Activated CD4-positive, alpha-beta T cell treated with anti-CD3 and anti-CD28 coated beads, Interleukin-2, amount 10 ng/mL, durations not matched to agents 24 days and 14 days (primary cell): ENCODE measurements around the gene SFRP2. TPM values are rescaled to one million over a fixed set of nuclear protein-coding genes. Genes with fewer than 3 reads are reported as not detected.

Experiments
- DNase-seq: peaks from one replicate; pipeline ENCODE4 v3.0.0; 2022
- H3K27ac Mint-ChIP-seq: one replicate; pipeline ENCODE4 v1.8.0; 2022; ENCODE audit warnings: mild to moderate bottlenecking, mixed read lengths
- H3K27me3 Mint-ChIP-seq: one replicate; pipeline ENCODE4 v1.8.0; 2022; ENCODE audit warnings: mixed read lengths
- H3K36me3 Mint-ChIP-seq: one replicate; pipeline ENCODE4 v1.8.0; 2022; ENCODE audit warnings: low read depth, mild to moderate bottlenecking, mixed read lengths
- H3K4me1 Mint-ChIP-seq: one replicate; pipeline ENCODE4 v1.8.0; 2021; ENCODE audit warnings: mixed read lengths
- H3K4me3 Mint-ChIP-seq: one replicate; pipeline ENCODE4 v1.8.0; 2022; ENCODE audit warnings: mild to moderate bottlenecking, moderate library complexity, mixed read lengths
- H3K9me3 Mint-ChIP-seq: one replicate; pipeline ENCODE4 v1.8.0; 2021; ENCODE audit warnings: mixed read lengths
- intact Hi-C: fragments of 100-400 bp; cut with micrococcal nuclease; formaldehyde crosslinking; loops from one replicate; pipeline ENCODE4 v1.15.1; 2023
- total RNA-seq: library from RNA; stranded (reverse); gene quantifications from 2 replicates; pipeline ENCODE4 v1.2.3, GENCODE V29; 2022

The SFRP2 gene
- total RNA-seq, 1 donor from 2014 or later: not detected

DNA sequence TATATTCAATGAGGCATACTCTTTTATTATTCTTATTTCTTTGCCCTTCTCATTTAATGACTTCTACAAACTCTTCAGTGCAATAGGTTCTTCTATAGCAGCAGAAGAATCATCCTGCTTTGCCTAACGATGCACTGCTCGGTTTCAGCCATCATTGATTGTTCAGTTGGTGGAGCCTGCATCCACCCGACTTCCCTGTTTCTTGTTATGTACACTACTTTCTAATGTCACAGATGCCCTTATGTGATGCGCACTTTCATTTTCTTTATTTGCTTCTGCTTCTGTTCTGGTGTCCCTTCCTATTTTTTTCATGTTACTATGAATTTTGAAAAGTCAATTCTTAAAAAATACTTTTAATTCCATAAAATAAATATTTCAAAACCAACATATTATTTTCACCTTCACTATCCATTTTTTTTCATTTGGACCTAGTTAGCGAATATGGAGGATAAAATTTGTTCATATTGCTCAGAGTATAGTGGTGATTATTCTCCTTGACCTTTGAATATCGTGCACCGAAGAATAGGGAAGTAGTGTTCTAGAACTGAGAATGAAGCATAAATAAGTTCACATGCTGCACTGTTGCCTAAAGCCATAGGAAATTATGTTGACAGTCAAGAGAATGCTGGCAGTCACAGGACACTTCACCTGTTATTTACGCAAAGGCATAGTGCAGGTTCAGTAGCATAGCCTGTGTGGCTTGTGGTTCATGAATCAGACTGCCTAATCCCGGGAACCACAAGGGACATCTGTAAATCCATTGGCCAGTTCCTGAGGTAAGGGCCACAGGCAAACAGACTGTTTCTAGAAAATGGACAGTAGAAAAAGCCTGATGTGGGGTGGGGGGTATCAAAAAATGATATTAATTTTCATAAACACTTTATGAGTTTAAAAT is 21.3 kb upstream of the SFRP2 start:
- H3K4me1 Mint-ChIP-seq: peaks cover 6% of the 10 kb centered on the region
- intact Hi-C loops: no loop called here
- no peak for DNase-seq
- no peaks in the 10 kb centered on the region for H3K36me3 Mint-ChIP-seq
- no peak overlapping the region for H3K27ac Mint-ChIP-seq
- H3K4me3 Mint-ChIP-seq: no peak overlapping the region
- peaks cover 17% of the 10 kb centered on the region for H3K27me3 Mint-ChIP-seq
- H3K9me3 Mint-ChIP-seq: peaks cover 4% of the 10 kb centered on the region

DNA sequence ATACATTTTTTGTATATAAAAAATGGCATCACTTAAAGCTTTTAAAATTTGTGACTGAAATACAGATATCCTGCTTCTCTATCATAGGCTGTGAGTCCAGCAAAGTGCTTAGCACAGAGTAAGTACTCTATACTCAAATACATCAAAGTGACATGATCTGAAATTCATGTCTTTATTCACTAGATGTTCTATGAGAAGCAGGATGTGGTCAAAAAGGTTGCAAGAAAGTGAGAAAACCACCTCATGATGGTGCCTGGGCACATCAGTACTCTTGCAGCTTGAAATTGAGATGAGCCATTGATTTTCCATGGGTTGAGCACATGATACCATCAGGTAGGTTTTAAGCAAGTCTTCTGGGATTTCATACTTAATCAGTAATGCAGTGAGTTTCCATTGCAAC is 20.4 kb upstream of the SFRP2 start:
- intact Hi-C loops: no loop called here
- no peak overlapping the region for H3K4me3 Mint-ChIP-seq
- no peaks in the 10 kb centered on the region for H3K36me3 Mint-ChIP-seq
- no peak overlapping the region for H3K27ac Mint-ChIP-seq
- peaks cover 4% of the 10 kb centered on the region for H3K9me3 Mint-ChIP-seq
- peaks cover 6% of the 10 kb centered on the region for H3K4me1 Mint-ChIP-seq
- DNase-seq: peak; percentile 66
- H3K27me3 Mint-ChIP-seq: peaks cover 11% of the 10 kb centered on the region

GRCh38 chr4:153808175-153808574 is 19.3 kb upstream of the SFRP2 start:
- H3K27ac Mint-ChIP-seq: no peak overlapping the region
- intact Hi-C loops: no loop called here

GRCh38 chr4:153806073-153806472 is 17.2 kb upstream of the SFRP2 start:
- no peak overlapping the region for H3K27ac Mint-ChIP-seq
- no peak overlapping the region for H3K4me3 Mint-ChIP-seq
- no peak for DNase-seq
- H3K4me1 Mint-ChIP-seq: peaks cover 6% of the 10 kb centered on the region
- intact Hi-C loops: no loop called here
- no peaks in the 10 kb centered on the region for H3K36me3 Mint-ChIP-seq
- H3K27me3 Mint-ChIP-seq: peaks cover 6% of the 10 kb centered on the region
- peaks cover 4% of the 10 kb centered on the region for H3K9me3 Mint-ChIP-seq

More at GRCh38 chr4:153808175-153808574, 19.3 kb upstream of the SFRP2 start:
- Mint-ChIP-seq H3K9me3 (peaks cover 4% of the 10 kb centered on the region), H3K4me1 (peaks cover 6% of the 10 kb centered on the region), H3K36me3 (no peaks in the 10 kb centered on the region), H3K4me3 (no peak overlapping the region), H3K27me3 (peaks cover 9% of the 10 kb centered on the region)
- no peak for DNase-seq

DNA sequence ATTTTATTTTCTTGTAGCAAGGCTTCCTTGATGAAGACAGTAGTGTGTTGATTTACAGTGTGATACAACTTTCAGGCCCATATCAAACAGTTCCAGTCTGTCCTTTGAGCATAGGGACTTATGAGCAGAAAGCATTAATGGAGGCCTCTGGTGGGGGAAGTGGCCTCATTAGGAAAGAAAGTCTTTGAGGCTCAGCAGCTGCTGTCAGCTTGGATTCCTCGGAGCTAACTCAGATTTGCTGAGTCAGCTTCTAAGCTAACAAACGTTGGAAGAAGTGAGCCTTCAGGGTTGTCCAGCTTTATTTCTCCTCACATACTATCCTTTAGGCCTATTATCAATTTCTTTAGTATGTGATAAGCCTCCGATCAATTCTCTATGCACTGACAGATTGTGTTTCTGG is 15.8 kb upstream of the SFRP2 start:
- Mint-ChIP-seq H3K4me1 (peaks cover 3% of the 10 kb centered on the region), H3K9me3 (peaks cover 4% of the 10 kb centered on the region), H3K27ac (no peak overlapping the region), H3K36me3 (no peaks in the 10 kb centered on the region), H3K4me3 (no peak overlapping the region), H3K27me3 (peaks cover 12% of the 10 kb centered on the region)
- intact Hi-C loops: no loop called here
- no peak for DNase-seq

GRCh38 chr4:153799694-153800074 is 10.8 kb upstream of the SFRP2 start:
- Mint-ChIP-seq H3K4me3 (no peak overlapping the region), H3K9me3 (no peaks in the 10 kb centered on the region), H3K27ac (no peak overlapping the region), H3K4me1 (no peaks in the 10 kb centered on the region), H3K27me3 (peaks cover 54% of the 10 kb centered on the region), H3K36me3 (no peaks in the 10 kb centered on the region)
- DNase-seq: no peak
- intact Hi-C loops: no loop called here

GRCh38 chr4:153798901-153799693 is 10.2 kb upstream of the SFRP2 start:
- H3K36me3 Mint-ChIP-seq: no peaks in the 10 kb centered on the region
- no peaks in the 10 kb centered on the region for H3K9me3 Mint-ChIP-seq
- H3K4me3 Mint-ChIP-seq: no peak overlapping the region
- H3K27me3 Mint-ChIP-seq: peaks cover 60% of the 10 kb centered on the region
- no peak overlapping the region for H3K27ac Mint-ChIP-seq
- no peaks in the 10 kb centered on the region for H3K4me1 Mint-ChIP-seq
- intact Hi-C loops: no loop called here
- DNase-seq: no peak

- no peak overlapping the region for H3K27ac Mint-ChIP-seq
- H3K4me3 Mint-ChIP-seq: no peak overlapping the region
- H3K4me1 Mint-ChIP-seq: no peaks in the 10 kb centered on the region
- intact Hi-C loops: no loop called here
- no peaks in the 10 kb centered on the region for H3K9me3 Mint-ChIP-seq
- DNase-seq: no peak
- H3K27me3 Mint-ChIP-seq: peaks cover 67% of the 10 kb centered on the region
- no peaks in the 10 kb centered on the region for H3K36me3 Mint-ChIP-seq
These were observed 9.5 kb upstream of the SFRP2 start for GRCh38 chr4:153798420-153798819.

GRCh38 chr4:153794006-153794405 is 5.1 kb upstream of the SFRP2 start:
- H3K4me1 Mint-ChIP-seq: peaks cover 16% of the 10 kb centered on the region
- H3K27me3 Mint-ChIP-seq: peaks cover 90% of the 10 kb centered on the region
- H3K27ac Mint-ChIP-seq: no peak overlapping the region
- H3K9me3 Mint-ChIP-seq: no peaks in the 10 kb centered on the region
- intact Hi-C loops: no loop called here
- no peak for DNase-seq
- no peak overlapping the region for H3K4me3 Mint-ChIP-seq
- no peaks in the 10 kb centered on the region for H3K36me3 Mint-ChIP-seq

- peaks cover 92% of the 10 kb centered on the region for H3K27me3 Mint-ChIP-seq
- peaks cover 23% of the 10 kb centered on the region for H3K4me1 Mint-ChIP-seq
- H3K27ac Mint-ChIP-seq: no peak overlapping the region
- no peak for DNase-seq
- intact Hi-C loops: no loop called here
- H3K4me3 Mint-ChIP-seq: peak overlapping the region; percentile 33
- no peaks in the 10 kb centered on the region for H3K36me3 Mint-ChIP-seq
- H3K9me3 Mint-ChIP-seq: no peaks in the 10 kb centered on the region
These were observed 3.9 kb upstream of the SFRP2 start for GRCh38 chr4:153792618-153793247.

- peak overlapping the region; percentile 40 for H3K27ac Mint-ChIP-seq
- peaks cover 92% of the 10 kb centered on the region for H3K27me3 Mint-ChIP-seq
- DNase-seq: peak; percentile 58
- intact Hi-C loops: no loop called here
- no peaks in the 10 kb centered on the region for H3K9me3 Mint-ChIP-seq
- peaks cover 23% of the 10 kb centered on the region for H3K4me1 Mint-ChIP-seq
- no peaks in the 10 kb centered on the region for H3K36me3 Mint-ChIP-seq
- H3K4me3 Mint-ChIP-seq: peak overlapping the region; percentile 74
These were observed 3.1 kb upstream of the SFRP2 start for GRCh38 chr4:153791746-153792617.

DNA sequence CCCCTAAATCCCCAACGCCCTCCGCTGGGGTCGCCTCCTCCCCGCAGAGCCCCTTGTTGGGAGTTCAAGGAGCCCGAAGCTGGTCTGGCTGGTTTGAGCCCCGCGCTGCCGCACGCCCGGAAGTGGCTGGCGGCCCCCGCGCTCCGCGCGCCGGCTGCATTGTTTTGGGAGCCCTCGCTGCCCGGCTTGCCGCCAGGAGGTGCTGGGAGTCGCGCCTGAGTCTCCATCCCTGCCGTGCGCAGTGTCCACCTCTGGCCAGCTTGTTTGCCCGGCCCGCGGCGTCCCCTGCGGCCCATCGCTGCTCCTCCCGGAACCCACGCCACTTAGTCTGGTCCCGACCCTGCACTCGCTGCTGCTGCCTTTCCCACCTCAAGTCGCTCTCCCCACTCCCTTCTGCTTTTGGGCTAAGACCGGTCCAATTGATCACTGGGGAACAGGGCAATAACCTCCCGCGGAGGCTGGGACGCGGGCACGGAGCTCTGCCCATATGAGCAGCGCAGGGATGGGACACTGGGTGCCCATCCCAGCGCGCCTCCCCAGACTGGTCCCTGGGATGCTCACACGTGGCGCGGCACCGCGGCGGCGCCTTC is 2.2 kb upstream of the SFRP2 start:
- H3K36me3 Mint-ChIP-seq: no peaks in the 10 kb centered on the region
- intact Hi-C loops: no loop called here
- peak overlapping the region; percentile 74 for H3K4me3 Mint-ChIP-seq
- H3K27me3 Mint-ChIP-seq: peaks cover 92% of the 10 kb centered on the region
- no peak overlapping the region for H3K27ac Mint-ChIP-seq
- no peaks in the 10 kb centered on the region for H3K9me3 Mint-ChIP-seq
- H3K4me1 Mint-ChIP-seq: peaks cover 23% of the 10 kb centered on the region
- DNase-seq: peak; percentile 72

DNA sequence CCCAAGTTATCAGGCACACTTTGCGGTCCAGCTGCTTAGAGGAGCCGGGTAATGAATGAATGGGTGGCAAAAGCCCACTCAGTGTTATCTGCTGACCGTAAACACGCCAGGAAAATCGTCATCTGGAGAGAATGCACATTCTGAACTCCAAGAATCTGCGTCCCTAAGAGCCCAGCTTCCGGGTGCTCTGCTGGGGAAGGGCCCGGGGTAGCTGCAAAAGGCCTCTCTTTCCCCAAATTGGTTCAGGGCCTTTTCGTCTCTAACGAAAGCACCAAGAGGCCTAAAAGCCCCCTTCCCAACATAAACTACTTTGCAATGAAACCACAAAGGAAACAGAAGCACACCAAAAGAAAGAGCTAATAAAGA is 1.6 kb upstream of the SFRP2 start:
- DNase-seq: no peak
- no peaks in the 10 kb centered on the region for H3K9me3 Mint-ChIP-seq
- peak overlapping the region; percentile 23 for H3K4me3 Mint-ChIP-seq
- no peaks in the 10 kb centered on the region for H3K36me3 Mint-ChIP-seq
- no peak overlapping the region for H3K27ac Mint-ChIP-seq
- intact Hi-C loops: no loop called here
- peaks cover 23% of the 10 kb centered on the region for H3K4me1 Mint-ChIP-seq
- peaks cover 92% of the 10 kb centered on the region for H3K27me3 Mint-ChIP-seq
